ENCODE data around the gene LRRC4. TPM values are rescaled to one million over a fixed set of nuclear protein-coding genes. Genes with fewer than 3 reads are reported as not detected.

LRRC4 gene
- total RNA-seq, 1 donor from 2014 or later, result 0.32 TPM

- Mint-ChIP-seq H3K27ac (ENCODE audit: unreplicated experiment) (no peak overlapping the region), H3K9me3 (ENCODE audit: low read depth) (no peaks in the 10 kb centered on the region), H3K27me3 (ENCODE audit: low read depth) (no peaks in the 10 kb centered on the region), H3K4me1 (ENCODE audit: low read depth) (peaks cover 28% of the 10 kb centered on the region), H3K36me3 (ENCODE audit: low read depth) (peaks cover 2% of the 10 kb centered on the region), H3K4me3 (ENCODE audit: unreplicated experiment) (no peak overlapping the region)
- no peak for DNase-seq (ENCODE audit: low spot score)
- no peak for TF ChIP-seq CTCF (IDR thresholded peaks at IDR 0.05)
Observed at GRCh38 chr7:128000048-128000447, 31.2 kb downstream of the LRRC4 start.

- peaks cover 4% of the 10 kb centered on the region for H3K36me3 Mint-ChIP-seq (ENCODE audit: low read depth)
- H3K27me3 Mint-ChIP-seq (ENCODE audit: low read depth), result no peaks in the 10 kb centered on the region
- peaks cover 37% of the 10 kb centered on the region for H3K4me1 Mint-ChIP-seq (ENCODE audit: low read depth)
- no peak for DNase-seq (ENCODE audit: low spot score)
- H3K27ac Mint-ChIP-seq (ENCODE audit: unreplicated experiment), result no peak overlapping the region
- no peak overlapping the region for H3K4me3 Mint-ChIP-seq (ENCODE audit: unreplicated experiment)
- TF ChIP-seq CTCF (IDR thresholded peaks at IDR 0.05), result no peak
- H3K9me3 Mint-ChIP-seq (ENCODE audit: low read depth), result no peaks in the 10 kb centered on the region
Observed at GRCh38 chr7:127998671-127999070, 32.6 kb downstream of the LRRC4 start.

- Mint-ChIP-seq H3K4me1 (ENCODE audit: low read depth) (peaks cover 39% of the 10 kb centered on the region), H3K27me3 (ENCODE audit: low read depth) (no peaks in the 10 kb centered on the region), H3K9me3 (ENCODE audit: low read depth) (no peaks in the 10 kb centered on the region), H3K27ac (ENCODE audit: unreplicated experiment) (no peak overlapping the region), H3K4me3 (ENCODE audit: unreplicated experiment) (no peak overlapping the region), H3K36me3 (ENCODE audit: low read depth) (peaks cover 6% of the 10 kb centered on the region)
- TF ChIP-seq CTCF (IDR thresholded peaks at IDR 0.05), result no peak
- no peak for DNase-seq (ENCODE audit: low spot score)
Observed at GRCh38 chr7:127997226-127997922, 33.9 kb downstream of the LRRC4 start.

- Mint-ChIP-seq H3K36me3 (ENCODE audit: low read depth) (peaks cover 6% of the 10 kb centered on the region), H3K9me3 (ENCODE audit: low read depth) (no peaks in the 10 kb centered on the region), H3K4me1 (ENCODE audit: low read depth) (peaks cover 39% of the 10 kb centered on the region), H3K4me3 (ENCODE audit: unreplicated experiment) (no peak overlapping the region), H3K27ac (ENCODE audit: unreplicated experiment) (peak overlapping the region; percentile 77), H3K27me3 (ENCODE audit: low read depth) (no peaks in the 10 kb centered on the region)
- no peak for TF ChIP-seq CTCF (IDR thresholded peaks at IDR 0.05)
- DNase-seq (ENCODE audit: low spot score), result no peak
Observed at GRCh38 chr7:127996253-127997071, 34.8 kb downstream of the LRRC4 start.

DNA sequence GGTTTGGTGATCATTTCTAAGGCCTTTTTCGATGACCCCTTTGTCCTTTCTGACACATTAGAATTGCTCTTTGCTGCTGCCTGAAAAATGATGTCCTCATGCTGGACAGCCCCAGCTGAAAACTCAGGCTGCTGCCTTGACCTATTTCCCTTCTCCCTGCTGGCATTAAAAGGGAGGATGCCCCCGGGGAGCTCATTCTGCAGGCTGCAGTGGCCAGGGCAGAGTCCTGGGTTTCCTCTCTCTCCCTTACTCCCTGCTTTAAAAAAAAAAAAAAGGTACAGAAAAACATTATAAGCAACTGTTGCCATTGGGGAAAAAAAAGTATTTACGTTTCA is 35.4 kb downstream of the LRRC4 start:
- H3K9me3 Mint-ChIP-seq (ENCODE audit: low read depth), result no peaks in the 10 kb centered on the region
- no peaks in the 10 kb centered on the region for H3K27me3 Mint-ChIP-seq (ENCODE audit: low read depth)
- peaks cover 39% of the 10 kb centered on the region for H3K4me1 Mint-ChIP-seq (ENCODE audit: low read depth)
- no peak overlapping the region for H3K4me3 Mint-ChIP-seq (ENCODE audit: unreplicated experiment)
- peak overlapping the region; percentile 77 for H3K27ac Mint-ChIP-seq (ENCODE audit: unreplicated experiment)
- DNase-seq (ENCODE audit: low spot score), result no peak
- peaks cover 10% of the 10 kb centered on the region for H3K36me3 Mint-ChIP-seq (ENCODE audit: low read depth)
- no peak for TF ChIP-seq CTCF (IDR thresholded peaks at IDR 0.05)
